Spleen (tissue), 7 donors: ENCODE measurements around the gene NEURL1.

Experiments
- POLR2AphosphoS5 ChIP-seq, 3 donors: sonication (generic); formaldehyde crosslinking; IDR thresholded peaks; one replicate each; pipeline ENCODE4 v1.5.1; 2017; ENCODE audit warnings: antibody characterized with exemption in 3 of 3
- TF ChIP-seq, protein P1 (sequence below), 11 experiments: fragments of 200-600 bp in 7 of 11; fragments of 450-650 bp in 4 of 11; sonication (generic) in 4 of 11; IDR thresholded peaks in 8 of 11; conservative IDR thresholded peaks in 3 of 11; 1 replicate in 7 of 11; 2 replicates in 4 of 11; pipeline versions ENCODE4 v1.4.0 to v1.8.0; 2016 to 2021; ENCODE audit warnings: antibody characterized with exemption in 11 of 11, inconsistent platforms in 4 of 11, mild to moderate bottlenecking in 1 of 11
- donor health status: DM: no; HTN: no; CAD: no; lungs with moderate emphysema.
- donor health status: DM: no; HTN: no; CAD: no.
- donor health status: DM: no; HTN: no; CAD: no.

DNA sequence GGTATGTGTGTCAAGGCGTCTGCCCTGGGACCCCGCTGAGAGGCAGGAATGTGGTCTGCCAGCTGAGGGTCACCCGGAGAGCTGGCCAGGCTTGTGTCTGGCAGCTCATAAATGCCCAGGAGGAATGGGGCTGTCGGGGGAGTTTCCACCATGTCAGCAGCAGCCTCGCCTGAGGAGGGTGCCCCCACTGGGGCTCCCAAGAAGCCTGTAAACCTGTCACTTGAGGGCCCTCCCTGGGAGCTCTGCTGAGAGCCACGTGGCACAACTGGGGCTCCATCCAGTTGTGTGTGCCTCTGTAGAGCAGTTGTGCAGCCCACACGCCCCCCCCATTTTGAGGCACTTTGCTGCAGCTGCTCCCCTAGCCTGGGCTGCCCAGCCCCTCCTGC is 70.6 kb downstream of the NEURL1 start:
- TF ChIP-seq, protein P1, sequence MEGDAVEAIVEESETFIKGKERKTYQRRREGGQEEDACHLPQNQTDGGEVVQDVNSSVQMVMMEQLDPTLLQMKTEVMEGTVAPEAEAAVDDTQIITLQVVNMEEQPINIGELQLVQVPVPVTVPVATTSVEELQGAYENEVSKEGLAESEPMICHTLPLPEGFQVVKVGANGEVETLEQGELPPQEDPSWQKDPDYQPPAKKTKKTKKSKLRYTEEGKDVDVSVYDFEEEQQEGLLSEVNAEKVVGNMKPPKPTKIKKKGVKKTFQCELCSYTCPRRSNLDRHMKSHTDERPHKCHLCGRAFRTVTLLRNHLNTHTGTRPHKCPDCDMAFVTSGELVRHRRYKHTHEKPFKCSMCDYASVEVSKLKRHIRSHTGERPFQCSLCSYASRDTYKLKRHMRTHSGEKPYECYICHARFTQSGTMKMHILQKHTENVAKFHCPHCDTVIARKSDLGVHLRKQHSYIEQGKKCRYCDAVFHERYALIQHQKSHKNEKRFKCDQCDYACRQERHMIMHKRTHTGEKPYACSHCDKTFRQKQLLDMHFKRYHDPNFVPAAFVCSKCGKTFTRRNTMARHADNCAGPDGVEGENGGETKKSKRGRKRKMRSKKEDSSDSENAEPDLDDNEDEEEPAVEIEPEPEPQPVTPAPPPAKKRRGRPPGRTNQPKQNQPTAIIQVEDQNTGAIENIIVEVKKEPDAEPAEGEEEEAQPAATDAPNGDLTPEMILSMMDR (IDR thresholded peaks at IDR 0.05 in 8 of 11, conservative IDR thresholded peaks at IDR 0.05 in 3 of 11), result no peak
- TF ChIP-seq POLR2AphosphoS5 (IDR thresholded peaks at IDR 0.05), result no peak
